MM.1S (cell line): ENCODE results near the gene KIZ.

Experiments used
- CTCF ChIP-seq: fragments of 300-600 bp; sonication (generic); IDR thresholded peaks from 2 replicates; pipeline ENCODE4 v1.5.1; 2016; ENCODE audit warnings: antibody characterized with exemption, low read length, mixed read lengths
- EZH2 ChIP-seq: fragments of 300-600 bp; sonication (generic); optimal IDR thresholded peaks from 2 replicates; pipeline ENCODE3; 2017; ENCODE audit warnings: low read depth, mild to moderate bottlenecking, antibody characterized with exemption, low read length, mixed read lengths

- TF ChIP-seq CTCF (no peak), EZH2 (no peak)
Observed at GRCh38 chr20:21117521-21117920, 8.4 kb upstream of the KIZ start.
